Panc1 (cell line): ENCODE results near the gene KLHDC9.

Experiments used
- TF ChIP-seq, protein P1 (sequence below), 2 experiments: IDR thresholded peaks; 2 replicates each; pipeline ENCODE4 v1.6.1; 2011 to 2012; ENCODE audit warnings: low read depth in 2 of 2, control low read depth in 1 of 2, low read length in 1 of 2, mild to moderate bottlenecking in 1 of 2, moderate library complexity in 1 of 2; ENCODE audit not compliant: insufficient read depth in 1 of 2
- TF ChIP-seq, protein P2 (sequence below): fragments of 450-650 bp; IDR thresholded peaks from 2 replicates; pipeline ENCODE4 v1.5.1; 2017; ENCODE audit warnings: mild to moderate bottlenecking

DNA sequence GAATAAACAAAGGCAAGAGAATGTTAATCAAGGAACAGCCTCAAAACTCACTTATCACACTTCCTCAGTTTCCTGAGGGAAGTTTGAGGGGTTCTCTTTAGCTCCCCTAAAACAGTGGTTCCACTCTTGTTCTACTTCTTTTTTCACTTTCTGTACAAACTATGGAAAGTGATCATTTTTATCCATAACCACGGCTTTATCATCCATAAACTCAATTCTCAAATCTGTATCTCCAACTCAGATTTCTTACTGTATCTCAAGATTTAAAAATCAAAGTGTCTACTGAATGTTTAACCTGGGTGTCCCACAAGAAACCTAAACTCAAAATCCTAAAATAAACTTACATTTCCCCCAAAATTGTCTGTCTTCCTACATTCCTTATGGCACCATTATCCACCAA is 15.8 kb downstream of the KLHDC9 start:
- TF ChIP-seq, protein P1, sequence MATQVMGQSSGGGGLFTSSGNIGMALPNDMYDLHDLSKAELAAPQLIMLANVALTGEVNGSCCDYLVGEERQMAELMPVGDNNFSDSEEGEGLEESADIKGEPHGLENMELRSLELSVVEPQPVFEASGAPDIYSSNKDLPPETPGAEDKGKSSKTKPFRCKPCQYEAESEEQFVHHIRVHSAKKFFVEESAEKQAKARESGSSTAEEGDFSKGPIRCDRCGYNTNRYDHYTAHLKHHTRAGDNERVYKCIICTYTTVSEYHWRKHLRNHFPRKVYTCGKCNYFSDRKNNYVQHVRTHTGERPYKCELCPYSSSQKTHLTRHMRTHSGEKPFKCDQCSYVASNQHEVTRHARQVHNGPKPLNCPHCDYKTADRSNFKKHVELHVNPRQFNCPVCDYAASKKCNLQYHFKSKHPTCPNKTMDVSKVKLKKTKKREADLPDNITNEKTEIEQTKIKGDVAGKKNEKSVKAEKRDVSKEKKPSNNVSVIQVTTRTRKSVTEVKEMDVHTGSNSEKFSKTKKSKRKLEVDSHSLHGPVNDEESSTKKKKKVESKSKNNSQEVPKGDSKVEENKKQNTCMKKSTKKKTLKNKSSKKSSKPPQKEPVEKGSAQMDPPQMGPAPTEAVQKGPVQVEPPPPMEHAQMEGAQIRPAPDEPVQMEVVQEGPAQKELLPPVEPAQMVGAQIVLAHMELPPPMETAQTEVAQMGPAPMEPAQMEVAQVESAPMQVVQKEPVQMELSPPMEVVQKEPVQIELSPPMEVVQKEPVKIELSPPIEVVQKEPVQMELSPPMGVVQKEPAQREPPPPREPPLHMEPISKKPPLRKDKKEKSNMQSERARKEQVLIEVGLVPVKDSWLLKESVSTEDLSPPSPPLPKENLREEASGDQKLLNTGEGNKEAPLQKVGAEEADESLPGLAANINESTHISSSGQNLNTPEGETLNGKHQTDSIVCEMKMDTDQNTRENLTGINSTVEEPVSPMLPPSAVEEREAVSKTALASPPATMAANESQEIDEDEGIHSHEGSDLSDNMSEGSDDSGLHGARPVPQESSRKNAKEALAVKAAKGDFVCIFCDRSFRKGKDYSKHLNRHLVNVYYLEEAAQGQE (IDR thresholded peaks at IDR 0.05; ENCODE audit: insufficient read depth in 1 of 2, low read depth in 2 of 2, low read length in 1 of 2), result no peak
- TF ChIP-seq, protein P2, sequence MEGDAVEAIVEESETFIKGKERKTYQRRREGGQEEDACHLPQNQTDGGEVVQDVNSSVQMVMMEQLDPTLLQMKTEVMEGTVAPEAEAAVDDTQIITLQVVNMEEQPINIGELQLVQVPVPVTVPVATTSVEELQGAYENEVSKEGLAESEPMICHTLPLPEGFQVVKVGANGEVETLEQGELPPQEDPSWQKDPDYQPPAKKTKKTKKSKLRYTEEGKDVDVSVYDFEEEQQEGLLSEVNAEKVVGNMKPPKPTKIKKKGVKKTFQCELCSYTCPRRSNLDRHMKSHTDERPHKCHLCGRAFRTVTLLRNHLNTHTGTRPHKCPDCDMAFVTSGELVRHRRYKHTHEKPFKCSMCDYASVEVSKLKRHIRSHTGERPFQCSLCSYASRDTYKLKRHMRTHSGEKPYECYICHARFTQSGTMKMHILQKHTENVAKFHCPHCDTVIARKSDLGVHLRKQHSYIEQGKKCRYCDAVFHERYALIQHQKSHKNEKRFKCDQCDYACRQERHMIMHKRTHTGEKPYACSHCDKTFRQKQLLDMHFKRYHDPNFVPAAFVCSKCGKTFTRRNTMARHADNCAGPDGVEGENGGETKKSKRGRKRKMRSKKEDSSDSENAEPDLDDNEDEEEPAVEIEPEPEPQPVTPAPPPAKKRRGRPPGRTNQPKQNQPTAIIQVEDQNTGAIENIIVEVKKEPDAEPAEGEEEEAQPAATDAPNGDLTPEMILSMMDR, result no peak
